GM12875 (cell line): ENCODE results near the gene DPY19L1.
"Not testable (repeated sequence)": the region's sequence is repeated elsewhere in the genome, so short reads cannot be mapped to it uniquely, and the experiment has no call there.

Source experiments
- H3K4me3 ChIP-seq: one replicate; pipeline ENCODE4 v1.5.1; 2011; ENCODE audit warnings: low read depth, low read length, control low read depth
- CTCF ChIP-seq: IDR thresholded peaks from 2 replicates; pipeline ENCODE4 v1.5.1; 2011; ENCODE audit warnings: low read depth, mild to moderate bottlenecking, control low read depth, inconsistent platforms, low read length, moderate library complexity, borderline replicate concordance; ENCODE audit not compliant: insufficient read depth

The DPY19L1 gene

GRCh38 chr7:35037211-35037525, at the start of gene DPY19L1:
Gene DPY19L1 (minus strand): TSS chr7:35037485. CDS start chr7:35037394, 91 bp downstream.
- no peak for TF ChIP-seq CTCF
- peak within 1 kb of the TSS; percentile 62 for H3K4me3 ChIP-seq

GRCh38 chr7:35079517-35079916, 42.2 kb upstream of the DPY19L1 start:
- H3K4me3 ChIP-seq, result not testable (repeated sequence)

GRCh38 chr7:35074008-35074407, 36.7 kb upstream of the DPY19L1 start:
- not testable (repeated sequence) for H3K4me3 ChIP-seq

GRCh38 chr7:35072950-35073827, 35.9 kb upstream of the DPY19L1 start:
- H3K4me3 ChIP-seq, result not testable (repeated sequence)

GRCh38 chr7:35069084-35069483, 31.8 kb upstream of the DPY19L1 start:
- not testable (repeated sequence) for H3K4me3 ChIP-seq

- H3K4me3 ChIP-seq, result not testable (repeated sequence)
Observed at GRCh38 chr7:35065382-35065781, 28.1 kb upstream of the DPY19L1 start.

- not testable (repeated sequence) for H3K4me3 ChIP-seq
Observed at GRCh38 chr7:35058571-35058970, 21.3 kb upstream of the DPY19L1 start.

- H3K4me3 ChIP-seq, result not testable (repeated sequence)
Observed at GRCh38 chr7:35057505-35058451, 20.5 kb upstream of the DPY19L1 start.

- not testable (repeated sequence) for H3K4me3 ChIP-seq
- peak; percentile 24; the same call in 1 of the 2 replicates for TF ChIP-seq CTCF
Observed at GRCh38 chr7:35055733-35056132, 18.4 kb upstream of the DPY19L1 start.

GRCh38 chr7:35053488-35054175, 16.3 kb upstream of the DPY19L1 start:
- not testable (repeated sequence) for H3K4me3 ChIP-seq

GRCh38 chr7:35048390-35048789, 11.1 kb upstream of the DPY19L1 start:
- H3K4me3 ChIP-seq, result not testable (repeated sequence)

- H3K4me3 ChIP-seq, result not testable (repeated sequence)
Observed at GRCh38 chr7:35047912-35048305, 10.6 kb upstream of the DPY19L1 start.

GRCh38 chr7:35047263-35047911, 10.1 kb upstream of the DPY19L1 start:
- not testable (repeated sequence) for H3K4me3 ChIP-seq

- not testable (repeated sequence) for H3K4me3 ChIP-seq
Observed at GRCh38 chr7:35043301-35043700, 6.0 kb upstream of the DPY19L1 start.
